ENCODE data around the gene SASS6. TPM values are rescaled to one million over a fixed set of nuclear protein-coding genes. Genes with fewer than 3 reads are reported as not detected.

Gene SASS6
- total and polyA plus RNA-seq, 9 of the 15 experiments (the other 6 are each of a cell fraction or from before 2014, with no cell fraction given), result 11.6 to 34.1 (median 18.0) TPM

DNA sequence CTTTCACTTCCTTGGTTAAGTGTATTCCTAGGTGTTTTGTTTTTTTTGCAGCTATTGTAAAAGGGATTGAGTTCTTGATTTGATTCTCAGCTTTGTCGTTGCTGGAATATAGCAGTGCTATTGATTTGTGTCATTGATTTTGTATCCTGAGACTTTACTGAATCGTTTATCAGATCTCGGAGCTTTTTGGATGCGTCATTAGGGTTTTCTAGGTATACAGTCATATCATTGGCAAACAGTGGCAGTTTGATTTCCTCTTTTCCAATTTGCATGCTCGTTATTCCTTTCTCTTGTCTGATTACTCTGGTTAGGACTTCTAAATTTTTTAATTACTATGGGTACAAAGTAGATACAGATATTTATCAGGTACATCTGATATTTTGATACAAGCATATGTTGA is 87.5 kb downstream of the SASS6 start (continued):
- TF ChIP-seq, protein P1, sequence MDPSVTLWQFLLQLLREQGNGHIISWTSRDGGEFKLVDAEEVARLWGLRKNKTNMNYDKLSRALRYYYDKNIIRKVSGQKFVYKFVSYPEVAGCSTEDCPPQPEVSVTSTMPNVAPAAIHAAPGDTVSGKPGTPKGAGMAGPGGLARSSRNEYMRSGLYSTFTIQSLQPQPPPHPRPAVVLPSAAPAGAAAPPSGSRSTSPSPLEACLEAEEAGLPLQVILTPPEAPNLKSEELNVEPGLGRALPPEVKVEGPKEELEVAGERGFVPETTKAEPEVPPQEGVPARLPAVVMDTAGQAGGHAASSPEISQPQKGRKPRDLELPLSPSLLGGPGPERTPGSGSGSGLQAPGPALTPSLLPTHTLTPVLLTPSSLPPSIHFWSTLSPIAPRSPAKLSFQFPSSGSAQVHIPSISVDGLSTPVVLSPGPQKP (CRISPR knock-in tag; IDR thresholded peaks at IDR 0.05), result no peak
- no peak for TF ChIP-seq FOS (IDR thresholded peaks at IDR 0.05; ENCODE audit: extremely low read depth, insufficient read length)
- TF ChIP-seq ZNF165 (CRISPR knock-in tag; IDR thresholded peaks at IDR 0.05; ENCODE audit: borderline replicate concordance), result no peak
- peak; percentile 59; the same call in 1 of the 2 replicates for TF ChIP-seq ARID1B (IDR thresholded peaks at IDR 0.05)
- TF ChIP-seq, protein P2, sequence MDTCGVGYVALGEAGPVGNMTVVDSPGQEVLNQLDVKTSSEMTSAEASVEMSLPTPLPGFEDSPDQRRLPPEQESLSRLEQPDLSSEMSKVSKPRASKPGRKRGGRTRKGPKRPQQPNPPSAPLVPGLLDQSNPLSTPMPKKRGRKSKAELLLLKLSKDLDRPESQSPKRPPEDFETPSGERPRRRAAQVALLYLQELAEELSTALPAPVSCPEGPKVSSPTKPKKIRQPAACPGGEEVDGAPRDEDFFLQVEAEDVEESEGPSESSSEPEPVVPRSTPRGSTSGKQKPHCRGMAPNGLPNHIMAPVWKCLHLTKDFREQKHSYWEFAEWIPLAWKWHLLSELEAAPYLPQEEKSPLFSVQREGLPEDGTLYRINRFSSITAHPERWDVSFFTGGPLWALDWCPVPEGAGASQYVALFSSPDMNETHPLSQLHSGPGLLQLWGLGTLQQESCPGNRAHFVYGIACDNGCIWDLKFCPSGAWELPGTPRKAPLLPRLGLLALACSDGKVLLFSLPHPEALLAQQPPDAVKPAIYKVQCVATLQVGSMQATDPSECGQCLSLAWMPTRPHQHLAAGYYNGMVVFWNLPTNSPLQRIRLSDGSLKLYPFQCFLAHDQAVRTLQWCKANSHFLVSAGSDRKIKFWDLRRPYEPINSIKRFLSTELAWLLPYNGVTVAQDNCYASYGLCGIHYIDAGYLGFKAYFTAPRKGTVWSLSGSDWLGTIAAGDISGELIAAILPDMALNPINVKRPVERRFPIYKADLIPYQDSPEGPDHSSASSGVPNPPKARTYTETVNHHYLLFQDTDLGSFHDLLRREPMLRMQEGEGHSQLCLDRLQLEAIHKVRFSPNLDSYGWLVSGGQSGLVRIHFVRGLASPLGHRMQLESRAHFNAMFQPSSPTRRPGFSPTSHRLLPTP (IDR thresholded peaks at IDR 0.05; ENCODE audit: borderline replicate concordance, extremely low read depth, insufficient read length), result no peak
- no peak for TF ChIP-seq TBP (optimal IDR thresholded peaks at IDR 0.05; ENCODE audit: low read depth, low read length)
- TF ChIP-seq CCAR2 (IDR thresholded peaks at IDR 0.05; ENCODE audit: low read depth, low read length), result no peak
- TF ChIP-seq TARDBP (IDR thresholded peaks at IDR 0.05), result no peak
- TF ChIP-seq SMARCE1 (IDR thresholded peaks at IDR 0.05), result peak; percentile 57; the same call in 1 of the 2 replicates

Data from K562 (cell line).